RPMI7951 (cell line): ENCODE measurements around the gene PACS2. TPM values are rescaled to one million over a fixed set of nuclear protein-coding genes. Genes with fewer than 3 reads are reported as not detected.
"Not testable (repeated sequence)": the region's sequence is repeated elsewhere in the genome, so short reads cannot be mapped to it uniquely, and the experiment has no call there.

ENCODE experiments used
- DNase-seq: peaks from one replicate; pipeline ENCODE4 v3.0.0-alpha.2; 2012; ENCODE audit warnings: low read depth
- total RNA-seq: library from RNA; depleted of rRNA; stranded (reverse); fragments of >200 nt; shearing (Covaris generic); gene quantifications from 2 replicates; pipeline ENCODE4 v1.2.3, GENCODE V29; 2014

The PACS2 gene
- total RNA-seq, 1 experiment from 2014 or later = 18.1 TPM

GRCh38 chr14:105313381-105314286, 914 bp upstream of the PACS2 start:
- DNase-seq = no peak

- no peak for DNase-seq
These were observed 718 bp downstream of the PACS2 start for GRCh38 chr14:105315211-105315721.

GRCh38 chr14:105315941-105316576, 1.5 kb downstream of the PACS2 start:
- no peak for DNase-seq

GRCh38 chr14:105316577-105316941, 2.0 kb downstream of the PACS2 start:
- no peak for DNase-seq

- no peak for DNase-seq
These were observed 2.5 kb downstream of the PACS2 start for GRCh38 chr14:105316968-105317510.

GRCh38 chr14:105317546-105317945, 3.0 kb downstream of the PACS2 start:
- DNase-seq = no peak

GRCh38 chr14:105322791-105323556, 8.4 kb downstream of the PACS2 start:
- no peak for DNase-seq

DNA sequence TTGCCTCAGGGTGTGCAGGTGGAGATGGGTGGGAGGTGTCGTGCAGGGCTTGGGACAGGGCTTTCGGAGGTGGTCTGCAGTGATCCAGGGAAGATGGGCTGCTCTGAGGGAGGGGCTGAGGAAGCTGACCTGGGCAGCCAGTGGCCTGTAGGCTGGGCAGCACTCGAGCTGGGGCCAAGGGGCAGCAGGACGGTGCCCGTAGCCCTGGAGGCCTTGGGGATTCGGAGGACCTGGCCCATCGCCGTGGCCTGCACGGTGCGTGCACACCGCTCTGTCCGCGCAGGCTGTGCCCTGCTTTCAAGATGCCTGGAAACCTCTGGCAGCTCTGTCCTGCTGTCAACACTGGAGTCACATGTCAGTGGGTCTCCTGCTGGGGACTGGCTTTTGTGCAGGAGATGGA, 9.1 kb downstream of the PACS2 start:
- DNase-seq = no peak

DNA sequence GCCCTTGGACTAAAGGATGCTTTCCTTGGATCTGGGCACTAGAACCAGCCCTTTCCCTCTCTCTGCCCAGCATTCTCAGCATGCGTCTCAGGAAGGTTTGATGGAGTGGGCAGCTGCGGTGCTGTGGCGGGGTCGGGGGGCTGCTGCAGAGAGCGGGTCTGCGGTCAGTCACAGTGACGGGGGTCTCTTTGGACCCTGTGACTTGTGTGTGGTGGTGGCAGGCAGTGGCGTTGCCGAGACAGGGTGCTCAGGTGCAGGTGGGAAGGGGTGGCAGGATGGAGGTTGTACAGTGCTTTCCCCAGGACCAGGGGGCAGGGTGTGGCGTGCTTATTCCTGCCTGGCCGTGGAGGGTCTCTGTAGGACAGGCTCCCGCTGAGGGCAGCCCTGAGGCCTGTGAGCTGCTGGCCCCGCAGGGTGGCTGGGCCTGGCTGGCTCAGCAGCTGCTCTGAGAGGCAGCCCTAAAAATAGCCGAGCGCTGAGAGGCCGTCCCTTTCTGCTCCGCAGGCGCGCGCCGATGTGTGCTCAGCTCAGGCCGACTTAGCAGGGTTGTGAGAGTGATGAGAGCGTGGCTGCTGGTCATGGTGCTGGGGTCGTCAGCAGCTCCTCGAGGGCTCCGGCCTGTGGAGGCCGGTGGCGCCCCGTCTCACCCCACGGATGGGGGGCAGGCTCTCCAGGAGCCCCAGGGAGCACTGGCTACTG, 9.7 kb downstream of the PACS2 start:
- DNase-seq = no peak

- no peak for DNase-seq
These were observed 10.3 kb downstream of the PACS2 start for GRCh38 chr14:105324871-105325270.

- DNase-seq = no peak
These were observed 10.8 kb downstream of the PACS2 start for GRCh38 chr14:105325303-105325702.

GRCh38 chr14:105325716-105326567, 11.4 kb downstream of the PACS2 start:
- DNase-seq = no peak

DNA sequence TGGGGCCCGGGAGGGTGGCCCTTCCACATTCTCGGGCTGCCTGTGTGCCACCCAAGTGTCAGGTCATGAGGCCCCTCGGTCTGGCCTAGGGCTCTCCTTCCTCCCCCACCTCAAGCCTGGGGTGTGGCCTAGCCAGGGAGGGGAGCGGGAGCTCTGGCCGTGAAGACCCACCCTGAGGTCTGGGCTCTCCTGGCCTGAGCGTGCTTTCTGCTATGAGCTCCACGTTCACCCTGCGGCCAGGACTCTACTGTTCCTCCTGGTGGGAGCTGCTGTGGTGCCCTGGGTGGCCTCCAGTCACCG, 12.0 kb downstream of the PACS2 start:
- DNase-seq = no peak

DNA sequence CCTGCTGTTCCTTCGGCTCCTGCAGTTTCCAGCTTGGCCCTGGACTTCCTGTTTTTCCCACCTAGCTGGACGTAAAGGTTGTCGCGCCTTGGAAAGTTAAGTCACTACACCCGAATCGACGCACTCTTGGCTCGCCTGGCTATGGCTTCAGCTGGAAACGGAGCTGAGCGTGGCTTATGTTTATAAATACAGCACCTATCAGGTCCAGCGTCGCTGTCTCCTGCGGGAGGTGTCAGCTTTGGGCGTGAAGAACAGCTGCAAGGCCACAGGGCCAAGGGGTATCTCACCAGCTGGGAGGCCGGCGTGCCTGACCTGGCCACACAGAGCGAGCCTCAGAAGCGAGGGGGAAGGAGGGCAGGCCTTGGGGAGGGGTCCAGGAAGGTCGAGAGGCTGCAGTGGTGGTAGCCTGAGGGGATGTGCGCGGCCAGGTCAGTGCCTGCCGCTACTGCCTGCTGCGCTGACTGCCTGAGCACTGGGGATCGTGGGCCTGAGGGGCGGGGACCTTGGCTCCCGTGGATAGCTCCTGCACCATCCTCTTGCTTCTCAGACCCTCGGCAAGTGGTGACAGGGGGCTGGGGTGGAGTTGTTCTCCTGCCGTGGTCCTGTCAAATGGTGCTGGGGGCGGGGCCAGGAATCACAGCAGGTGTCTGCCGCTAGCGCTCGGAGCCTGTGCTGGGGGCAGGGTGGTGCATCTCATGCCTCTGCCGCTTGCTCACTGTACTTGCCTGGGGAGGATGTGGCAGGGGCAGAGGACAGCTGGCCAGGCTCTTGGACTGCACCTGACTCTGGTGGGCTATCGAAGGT, 12.5 kb downstream of the PACS2 start:
- DNase-seq = no peak

GRCh38 chr14:105327695-105328045, 13.1 kb downstream of the PACS2 start:
- not testable (repeated sequence) for DNase-seq

- DNase-seq = no peak
These were observed 13.6 kb downstream of the PACS2 start for GRCh38 chr14:105328070-105328677.

DNA sequence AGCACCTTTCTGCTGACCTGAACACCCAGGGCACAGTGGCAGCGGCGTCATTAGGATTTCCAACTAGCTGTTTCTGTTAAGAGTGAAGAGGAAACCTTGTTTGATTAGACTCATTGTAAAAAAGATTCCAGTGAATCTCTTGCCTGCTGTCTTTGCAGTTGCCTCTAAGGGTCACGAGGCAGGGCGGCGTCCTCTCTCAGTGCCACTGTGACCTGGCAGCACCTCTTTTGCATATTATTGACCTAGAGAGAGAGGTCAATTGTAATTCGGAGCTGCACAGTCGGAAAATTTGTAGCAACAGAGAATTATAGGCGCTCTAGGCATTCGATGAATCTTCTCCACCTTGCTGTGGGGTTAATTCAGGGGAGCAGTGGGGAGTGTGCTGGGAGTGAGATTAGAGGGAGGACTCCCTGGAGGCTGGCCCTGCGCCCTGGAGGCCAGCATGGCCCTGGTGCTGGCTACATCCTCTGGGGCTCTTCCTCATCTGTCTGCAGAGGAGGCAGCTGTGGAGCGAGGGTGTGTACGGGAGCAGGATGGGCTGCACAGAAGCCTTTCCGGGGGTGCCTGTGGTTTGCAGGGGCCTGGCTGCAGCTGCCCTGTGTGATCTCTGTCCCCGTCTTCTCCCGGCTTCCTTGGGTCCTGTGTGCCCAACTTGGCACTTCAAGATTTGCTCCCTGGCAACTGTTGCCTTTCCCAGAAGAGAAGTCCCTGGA, 14.3 kb downstream of the PACS2 start:
- no peak for DNase-seq

DNA sequence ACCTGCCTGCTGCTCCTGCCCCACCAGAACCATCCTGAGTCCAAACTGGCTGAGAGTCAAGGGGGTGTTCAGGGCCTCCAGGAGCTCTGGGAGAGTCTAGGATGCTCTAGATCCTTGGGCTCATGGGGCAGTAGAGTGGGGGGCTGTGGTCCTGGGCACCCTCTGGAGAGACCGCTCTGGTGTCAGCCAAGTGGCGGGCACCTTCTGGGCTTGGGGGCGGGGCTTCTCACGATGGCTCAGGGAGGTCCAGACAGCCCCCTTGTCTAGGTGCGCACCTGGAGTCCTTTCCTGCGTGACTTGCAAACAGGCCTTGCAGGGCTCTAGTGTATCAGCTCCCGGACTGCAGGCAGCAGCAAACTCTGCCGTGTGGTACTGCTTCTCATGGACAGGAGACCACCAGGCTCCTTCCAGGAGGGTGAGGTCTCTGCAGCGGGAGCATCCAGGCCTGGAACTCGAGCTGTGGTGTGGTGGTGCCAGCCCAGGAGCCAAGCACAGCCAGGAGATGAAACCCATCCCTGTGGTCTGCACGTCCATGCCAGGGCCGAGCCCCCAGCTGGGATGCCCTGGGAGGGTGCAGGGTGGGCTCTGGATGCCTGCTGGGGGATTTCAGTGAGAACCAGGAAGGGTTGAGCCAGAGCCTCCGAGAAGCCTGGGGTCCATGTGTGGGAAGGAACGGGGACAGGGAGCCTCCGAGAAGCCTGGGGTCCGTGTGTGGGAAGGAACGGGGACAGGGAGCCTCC, 15.0 kb downstream of the PACS2 start:
- DNase-seq = no peak
